PC-9 (cell line): ENCODE measurements around the gene DLAT.

Experiments used
- EZH2 ChIP-seq: fragments of 200-600 bp; sonication (generic); IDR thresholded peaks from 2 replicates; pipeline ENCODE4 v1.8.0; 2017; ENCODE audit warnings: antibody characterized with exemption, low read depth
- TF ChIP-seq, protein P1 (sequence below): fragments of 200-600 bp; sonication (generic); conservative IDR thresholded peaks from 2 replicates; pipeline ENCODE4 v1.6.1; 2017; ENCODE audit warnings: mixed run types, antibody characterized with exemption, mild to moderate bottlenecking, moderate library complexity

DNA sequence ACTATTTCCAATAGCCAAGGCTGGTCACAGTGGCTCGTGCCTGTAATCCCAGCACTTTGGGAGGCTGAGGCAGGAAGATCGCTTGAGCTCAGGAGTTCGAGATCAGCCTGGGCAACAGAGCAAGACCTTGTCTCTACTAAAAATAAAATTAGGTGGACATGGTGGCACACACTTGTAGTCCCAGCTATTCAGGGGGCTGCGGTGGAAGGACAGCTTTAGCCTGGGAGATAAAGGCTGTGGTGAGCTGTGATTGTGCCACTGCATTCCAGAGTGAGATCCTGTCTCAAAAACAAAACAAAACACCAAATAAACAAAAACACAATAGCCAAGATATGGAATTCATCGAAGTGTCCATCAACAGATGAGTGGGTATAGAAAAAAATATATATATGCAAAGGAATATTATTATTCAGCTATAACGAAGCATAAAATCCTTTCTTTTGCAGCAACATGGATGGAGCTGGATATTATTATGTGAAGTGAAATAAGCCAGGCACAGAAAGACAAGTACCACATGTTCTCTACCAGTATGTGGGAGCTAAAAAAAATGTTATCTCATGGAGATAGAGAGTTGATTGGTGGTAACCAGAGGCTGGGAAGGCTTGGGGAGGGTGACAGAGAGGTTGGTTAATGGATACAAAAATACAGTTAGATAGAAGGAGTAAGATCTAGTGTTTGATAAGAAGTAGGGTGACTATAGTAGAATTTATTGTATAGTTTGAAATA is 22.6 kb upstream of the DLAT start:
- no peak for TF ChIP-seq EZH2
- TF ChIP-seq, protein P1, sequence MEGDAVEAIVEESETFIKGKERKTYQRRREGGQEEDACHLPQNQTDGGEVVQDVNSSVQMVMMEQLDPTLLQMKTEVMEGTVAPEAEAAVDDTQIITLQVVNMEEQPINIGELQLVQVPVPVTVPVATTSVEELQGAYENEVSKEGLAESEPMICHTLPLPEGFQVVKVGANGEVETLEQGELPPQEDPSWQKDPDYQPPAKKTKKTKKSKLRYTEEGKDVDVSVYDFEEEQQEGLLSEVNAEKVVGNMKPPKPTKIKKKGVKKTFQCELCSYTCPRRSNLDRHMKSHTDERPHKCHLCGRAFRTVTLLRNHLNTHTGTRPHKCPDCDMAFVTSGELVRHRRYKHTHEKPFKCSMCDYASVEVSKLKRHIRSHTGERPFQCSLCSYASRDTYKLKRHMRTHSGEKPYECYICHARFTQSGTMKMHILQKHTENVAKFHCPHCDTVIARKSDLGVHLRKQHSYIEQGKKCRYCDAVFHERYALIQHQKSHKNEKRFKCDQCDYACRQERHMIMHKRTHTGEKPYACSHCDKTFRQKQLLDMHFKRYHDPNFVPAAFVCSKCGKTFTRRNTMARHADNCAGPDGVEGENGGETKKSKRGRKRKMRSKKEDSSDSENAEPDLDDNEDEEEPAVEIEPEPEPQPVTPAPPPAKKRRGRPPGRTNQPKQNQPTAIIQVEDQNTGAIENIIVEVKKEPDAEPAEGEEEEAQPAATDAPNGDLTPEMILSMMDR, result no peak
